ENCODE results near the gene LIMCH1. TPM values are rescaled to one million over a fixed set of nuclear protein-coding genes. Genes with fewer than 3 reads are reported as not detected.

Gene LIMCH1
- total and polyA plus RNA-seq, 2 experiments from 2014 or later = 10.6 to 13.3 TPM

DNA sequence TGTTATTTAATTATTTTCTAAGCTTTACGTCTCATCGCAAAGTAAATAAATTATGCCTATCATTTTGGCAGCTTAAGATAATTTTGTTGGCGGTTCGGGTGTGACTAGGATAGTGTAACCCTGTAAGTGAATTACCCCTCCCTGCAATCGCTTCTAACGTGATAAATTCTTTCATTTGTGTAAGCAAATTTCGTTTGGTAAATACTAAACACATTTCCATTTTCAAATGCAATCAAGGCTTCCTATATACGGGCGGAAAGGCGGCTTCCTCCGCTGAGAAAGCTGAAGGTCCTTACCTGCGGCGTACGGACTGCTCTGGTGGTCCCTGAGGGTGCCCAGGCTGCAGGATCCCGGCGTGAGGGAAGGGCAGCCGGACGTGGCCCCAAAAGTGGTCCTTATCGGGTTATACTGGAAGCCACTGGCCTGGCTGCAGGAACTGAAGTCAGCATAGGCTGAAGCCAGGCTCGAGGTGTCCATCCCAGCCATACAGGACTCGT, 210.2 kb downstream of the LIMCH1 start:
- Histone ChIP-seq H3K27ac (no peak overlapping the region), H3K36me3 (replicated peaks; ENCODE audit: insufficient read depth, low read depth) (no peaks in the 10 kb centered on the region), H3K4me2 (no peak overlapping the region), H3K79me2 (no peaks in the 10 kb centered on the region), H3K4me1 (ENCODE audit: insufficient read depth) (no peaks in the 10 kb centered on the region), H2AFZ (no peak overlapping the region), H3K9me3 (ENCODE audit: low read depth) (no peaks in the 10 kb centered on the region), H3K27me3 (peaks cover 98% of the 10 kb centered on the region), H3K9me2 (replicated peaks; ENCODE audit: insufficient read depth) (no peaks in the 10 kb centered on the region), H3K4me3 (no peak overlapping the region), H4K20me1 (ENCODE audit: insufficient read depth, poor library complexity, severe bottlenecking) (no peaks in the 10 kb centered on the region)
- TF ChIP-seq EZH2 (IDR thresholded peaks at IDR 0.05; ENCODE audit: borderline replicate concordance) (peak; percentile 31), EZH2phosphoT487 (IDR thresholded peaks at IDR 0.05; ENCODE audit: low read depth, severe bottlenecking, unreplicated experiment) (no peak)
- TF ChIP-seq, protein P1, sequence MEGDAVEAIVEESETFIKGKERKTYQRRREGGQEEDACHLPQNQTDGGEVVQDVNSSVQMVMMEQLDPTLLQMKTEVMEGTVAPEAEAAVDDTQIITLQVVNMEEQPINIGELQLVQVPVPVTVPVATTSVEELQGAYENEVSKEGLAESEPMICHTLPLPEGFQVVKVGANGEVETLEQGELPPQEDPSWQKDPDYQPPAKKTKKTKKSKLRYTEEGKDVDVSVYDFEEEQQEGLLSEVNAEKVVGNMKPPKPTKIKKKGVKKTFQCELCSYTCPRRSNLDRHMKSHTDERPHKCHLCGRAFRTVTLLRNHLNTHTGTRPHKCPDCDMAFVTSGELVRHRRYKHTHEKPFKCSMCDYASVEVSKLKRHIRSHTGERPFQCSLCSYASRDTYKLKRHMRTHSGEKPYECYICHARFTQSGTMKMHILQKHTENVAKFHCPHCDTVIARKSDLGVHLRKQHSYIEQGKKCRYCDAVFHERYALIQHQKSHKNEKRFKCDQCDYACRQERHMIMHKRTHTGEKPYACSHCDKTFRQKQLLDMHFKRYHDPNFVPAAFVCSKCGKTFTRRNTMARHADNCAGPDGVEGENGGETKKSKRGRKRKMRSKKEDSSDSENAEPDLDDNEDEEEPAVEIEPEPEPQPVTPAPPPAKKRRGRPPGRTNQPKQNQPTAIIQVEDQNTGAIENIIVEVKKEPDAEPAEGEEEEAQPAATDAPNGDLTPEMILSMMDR (IDR thresholded peaks at IDR 0.05; ENCODE audit: poor library complexity) = no peak
- WGBS (ENCODE audit: low lambda C conversion rate, missing lambda C conversion rate) = 3% methylated on average over 21 of the region's 21 CpGs
- DNase-seq (ENCODE audit: low spot score) = no peak

DNA sequence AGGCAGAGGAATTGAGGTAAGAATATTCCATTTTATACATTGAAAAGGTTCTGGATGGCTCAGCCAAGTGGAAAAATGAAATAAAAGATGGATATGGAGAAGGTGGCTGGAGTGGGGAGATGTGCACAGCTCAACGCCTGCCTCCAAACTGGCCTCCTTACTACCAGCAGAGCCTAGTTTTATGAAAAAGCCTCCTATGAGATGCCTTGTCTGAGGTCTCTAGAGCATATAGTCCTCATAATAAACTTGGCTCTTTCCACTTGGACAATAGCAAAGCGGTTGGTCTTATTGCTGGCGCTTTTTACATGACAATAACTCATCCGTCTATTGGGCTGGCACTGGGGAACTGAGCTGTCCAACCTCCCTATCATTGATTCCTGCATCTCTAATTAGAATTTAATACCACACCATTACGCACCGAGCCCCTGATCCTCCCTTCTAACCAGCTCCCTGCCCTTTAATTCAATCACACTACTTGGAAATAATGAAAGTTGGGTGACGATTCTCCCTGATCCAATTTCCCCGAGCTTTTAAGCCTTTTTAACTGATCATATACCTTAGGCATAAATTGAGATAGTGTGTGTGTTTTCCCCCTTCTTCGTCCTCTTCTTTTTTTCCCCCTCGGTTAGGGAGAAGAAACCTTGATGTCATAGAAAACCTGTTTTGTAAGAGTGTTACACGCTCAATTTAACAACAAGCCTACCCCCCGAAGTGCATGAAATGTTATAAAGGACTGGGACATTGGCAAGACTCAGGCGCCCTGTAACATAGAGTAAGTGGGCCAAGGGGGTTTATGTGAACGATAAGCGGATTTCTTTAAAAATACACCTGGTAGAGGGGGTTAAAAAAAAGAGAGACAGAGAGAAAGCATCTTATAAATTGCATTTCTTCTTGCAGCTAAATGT, 210.9 kb downstream of the LIMCH1 start, which contains the start of gene PHOX2B:
PHOX2B (minus strand) TSS at position 155 of the 905 bp plus-strand sequence; CDS start at position 40, 115 bp downstream.
- Histone ChIP-seq H4K20me1 (ENCODE audit: insufficient read depth, poor library complexity, severe bottlenecking) (no peaks in the 10 kb centered on the region), H3K9me2 (replicated peaks; ENCODE audit: insufficient read depth) (no peaks in the 10 kb centered on the region), H3K36me3 (replicated peaks; ENCODE audit: insufficient read depth, low read depth) (no peaks in the 10 kb centered on the region), H3K4me2 (peak within 1 kb of the TSS; percentile 34), H3K9me3 (ENCODE audit: low read depth) (no peaks in the 10 kb centered on the region), H3K79me2 (no peaks in the 10 kb centered on the region), H3K27me3 (peaks cover 98% of the 10 kb centered on the region), H3K4me3 (no peak within 1 kb of the TSS), H2AFZ (no peak within 1 kb of the TSS), H3K4me1 (ENCODE audit: insufficient read depth) (no peaks in the 10 kb centered on the region), H3K27ac (no peak within 1 kb of the TSS)
- DNase-seq (ENCODE audit: low spot score) = no peak
- TF ChIP-seq EZH2phosphoT487 (IDR thresholded peaks at IDR 0.05; ENCODE audit: low read depth, severe bottlenecking, unreplicated experiment) (no peak), EZH2 (IDR thresholded peaks at IDR 0.05; ENCODE audit: borderline replicate concordance) (no peak)
- TF ChIP-seq, protein P1 (IDR thresholded peaks at IDR 0.05; ENCODE audit: poor library complexity) = no peak
- WGBS (ENCODE audit: low lambda C conversion rate, missing lambda C conversion rate) = 6% methylated on average over 15 of the region's 15 CpGs

DNA sequence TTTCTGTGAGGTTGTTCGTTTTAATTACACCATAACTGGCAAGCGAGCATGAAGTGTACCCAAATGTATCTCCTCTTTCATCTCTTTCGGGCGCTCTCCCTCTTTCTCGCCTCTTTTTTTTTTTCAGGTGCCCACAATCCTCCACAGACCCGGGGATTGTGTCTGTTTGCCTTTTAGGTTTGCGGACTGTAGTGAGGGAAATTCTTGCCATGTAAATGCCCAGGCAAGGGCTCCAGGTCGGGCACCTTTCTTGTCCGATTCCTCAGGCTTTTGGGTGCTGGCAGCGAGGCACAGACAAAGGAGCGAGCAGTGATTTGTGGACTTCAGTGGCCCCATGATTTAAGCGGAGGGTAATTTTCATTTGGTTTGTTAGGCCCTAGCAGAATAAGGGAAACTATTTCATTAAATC, 211.7 kb downstream of the LIMCH1 start:
- Histone ChIP-seq H3K79me2 (no peaks in the 10 kb centered on the region), H4K20me1 (ENCODE audit: insufficient read depth, poor library complexity, severe bottlenecking) (no peaks in the 10 kb centered on the region), H3K9me2 (replicated peaks; ENCODE audit: insufficient read depth) (no peaks in the 10 kb centered on the region), H3K4me1 (ENCODE audit: insufficient read depth) (no peaks in the 10 kb centered on the region), H3K27ac (no peak overlapping the region), H3K27me3 (peaks cover 98% of the 10 kb centered on the region), H3K36me3 (replicated peaks; ENCODE audit: insufficient read depth, low read depth) (no peaks in the 10 kb centered on the region), H2AFZ (no peak overlapping the region), H3K4me2 (no peak overlapping the region), H3K9me3 (ENCODE audit: low read depth) (no peaks in the 10 kb centered on the region), H3K4me3 (no peak overlapping the region)
- TF ChIP-seq EZH2 (IDR thresholded peaks at IDR 0.05; ENCODE audit: borderline replicate concordance) (peak; percentile 87), EZH2phosphoT487 (IDR thresholded peaks at IDR 0.05; ENCODE audit: low read depth, severe bottlenecking, unreplicated experiment) (peak; percentile 58)
- TF ChIP-seq, protein P1 (IDR thresholded peaks at IDR 0.05; ENCODE audit: poor library complexity) = no peak
- 7% methylated on average over 12 of the region's 12 CpGs for WGBS (ENCODE audit: low lambda C conversion rate, missing lambda C conversion rate)
- DNase-seq (ENCODE audit: low spot score) = no peak

Other genes with a start within 250 kb of the LIMCH1 start
- not detected in 2 replicates for gene PHOX2B, start 210.6 kb downstream of the LIMCH1 start, total RNA-seq
- gene PHOX2B, start 210.6 kb downstream of the LIMCH1 start, polyA plus RNA-seq = not detected in 2 replicates

Data from hepatocyte (in vitro differentiated cells).